Esophagus muscularis mucosa (tissue), 3 donors: ENCODE results near the gene PSME1.

Experiments
- CTCF ChIP-seq, 3 experiments: fragments of 200-600 bp in 2 of 3; fragments of 450-650 bp in 1 of 3; sonication (generic) in 2 of 3; IDR thresholded peaks; one replicate each; pipeline ENCODE4 v1.5.1; 2017 to 2019; ENCODE audit warnings: antibody characterized with exemption in 3 of 3, mild to moderate bottlenecking in 2 of 3, moderate library complexity in 1 of 3
- POLR2AphosphoS5 ChIP-seq, 2 donors: sonication (generic); formaldehyde crosslinking; IDR thresholded peaks; one replicate each; pipeline ENCODE4 v1.6.1; 2017; ENCODE audit warnings: antibody characterized with exemption in 2 of 2

DNA sequence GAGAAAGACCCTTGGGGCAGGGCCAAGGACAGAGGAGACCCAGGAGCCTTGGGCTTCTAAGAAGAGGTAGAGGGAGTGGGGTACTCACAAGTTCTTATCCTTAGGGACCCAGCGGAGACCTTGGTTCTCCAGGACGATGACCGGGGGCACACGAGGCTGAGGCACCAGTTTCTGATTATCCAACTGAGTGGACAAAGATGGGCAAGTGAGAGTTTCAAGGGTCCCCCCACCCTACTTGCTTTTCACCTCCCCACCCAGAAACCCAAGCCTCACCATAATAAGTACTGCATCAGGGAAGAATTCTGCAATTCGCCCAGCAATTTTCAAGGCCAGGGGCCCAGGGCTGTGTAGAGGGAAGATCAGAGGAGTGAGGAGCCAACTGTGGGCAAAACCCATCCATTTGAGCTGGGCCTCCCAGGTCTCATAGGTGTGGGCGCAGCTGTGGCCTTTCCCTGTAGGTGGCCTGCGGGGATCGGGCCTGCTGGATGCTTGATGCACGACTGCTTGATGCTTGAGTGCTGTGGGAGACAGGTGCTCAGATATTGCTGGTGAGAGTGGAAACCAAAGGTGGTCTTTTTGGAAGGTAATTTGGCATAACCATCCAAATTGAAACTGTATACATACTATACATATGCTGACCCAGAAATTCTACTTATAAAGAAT, 3.4 kb downstream of the PSME1 start:
- no peak for TF ChIP-seq POLR2AphosphoS5 (IDR thresholded peaks at IDR 0.05)
- TF ChIP-seq CTCF (IDR thresholded peaks at IDR 0.05), result no peak
